HG02623 (cell line): ENCODE data around the gene TRMT61A.

Source experiments
- ATAC-seq: cut with Tn5 transposase; IDR thresholded peaks from one replicate; pipeline ENCODE4 v1.9.1; 2021; ENCODE audit warnings: moderate library complexity; ENCODE audit not compliant: unreplicated experiment

Gene TRMT61A

GRCh38 chr14:103561381-103562178, 32.6 kb downstream of the TRMT61A start:
- peak; percentile 23 for ATAC-seq

- peak; percentile 24 for ATAC-seq
Measured at GRCh38 chr14:103562179-103562428, 33.1 kb downstream of the TRMT61A start.

- peak; percentile 56 for ATAC-seq
Measured at GRCh38 chr14:103562429-103563225, 33.6 kb downstream of the TRMT61A start, which contains the start of the genes BAG5 and COA8. Gene BAG5 (minus strand): TSS chr14:103562657. CDS start chr14:103561164, 1,493 bp downstream. Gene COA8 (plus strand): TSS chr14:103562960. CDS start chr14:103563002, 42 bp downstream.

GRCh38 chr14:103563226-103563620, 34.2 kb downstream of the TRMT61A start:
- no peak for ATAC-seq

GRCh38 chr14:103563844-103564505, 35.0 kb downstream of the TRMT61A start:
- ATAC-seq: no peak

- ATAC-seq: no peak
Measured at GRCh38 chr14:103568952-103569351, 40.0 kb downstream of the TRMT61A start.

GRCh38 chr14:103569408-103569807, 40.4 kb downstream of the TRMT61A start:
- no peak for ATAC-seq

- no peak for ATAC-seq
Measured at GRCh38 chr14:103574104-103574503, 45.1 kb downstream of the TRMT61A start.

- ATAC-seq: no peak
Measured at GRCh38 chr14:103574707-103575285, 45.8 kb downstream of the TRMT61A start.

- ATAC-seq: no peak
Measured at GRCh38 chr14:103576371-103577024, 47.5 kb downstream of the TRMT61A start.

- no peak for ATAC-seq
Measured at GRCh38 chr14:103578401-103579075, 49.5 kb downstream of the TRMT61A start.

GRCh38 chr14:103581206-103581605, 52.2 kb downstream of the TRMT61A start:
- ATAC-seq: no peak

- ATAC-seq: no peak
Measured at GRCh38 chr14:103581954-103582703, 53.1 kb downstream of the TRMT61A start.

- ATAC-seq: no peak
Measured at GRCh38 chr14:103584326-103584915, 55.4 kb downstream of the TRMT61A start.
